ENCODE data around the gene DTWD2.
"Not testable (repeated sequence)": the region's sequence is repeated elsewhere in the genome, so short reads cannot be mapped to it uniquely, and the experiment has no call there.

GRCh38 chr5:118998861-118999260 lies 10.5 kb upstream of the DTWD2 start:
- TF ChIP-seq CTCF (conservative IDR thresholded peaks at IDR 0.05; ENCODE audit: low read depth, low read length); POLR2A (IDR thresholded peaks at IDR 0.05; ENCODE audit: low read depth, low read length); CHD1 (IDR thresholded peaks at IDR 0.05; ENCODE audit: low read depth, low read length): not testable (repeated sequence)
